GM20000 (cell line): ENCODE results near the gene PPP1R7.
A peak's percentile ranks its signal among the peaks of the same experiment; 100 is the strongest.

ENCODE experiments used
- DNase-seq: peaks from one replicate; pipeline ENCODE4 v3.0.0; 2012; ENCODE audit warnings: low spot score
- TF ChIP-seq, protein P1 (sequence below): IDR thresholded peaks from 2 replicates; pipeline ENCODE4 v1.5.1; 2012; ENCODE audit warnings: mild to moderate bottlenecking, control low read depth; ENCODE audit errors: extremely low read depth, missing control alignments

Gene PPP1R7

DNA sequence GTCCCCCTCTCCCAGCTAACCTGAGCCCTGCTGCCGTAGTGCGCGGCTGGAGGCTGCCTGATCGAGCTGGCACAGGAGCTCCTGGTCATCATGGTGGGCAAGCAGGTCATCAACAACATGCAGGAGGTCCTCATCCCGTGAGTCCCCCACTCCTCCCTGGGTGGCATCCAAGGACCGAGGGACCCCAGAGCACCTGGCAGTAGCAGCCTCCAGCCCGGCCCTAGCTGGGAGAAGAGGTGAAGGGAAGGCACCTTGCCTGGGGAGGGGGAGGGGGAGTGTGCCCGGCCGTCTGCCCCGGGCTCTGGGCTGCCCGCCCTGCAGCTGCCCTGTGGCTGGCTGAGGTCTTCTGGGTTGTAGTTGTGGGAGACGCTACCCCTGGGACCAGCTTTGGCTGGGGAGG is 64.5 kb downstream of the PPP1R7 start:
- TF ChIP-seq, protein P1, sequence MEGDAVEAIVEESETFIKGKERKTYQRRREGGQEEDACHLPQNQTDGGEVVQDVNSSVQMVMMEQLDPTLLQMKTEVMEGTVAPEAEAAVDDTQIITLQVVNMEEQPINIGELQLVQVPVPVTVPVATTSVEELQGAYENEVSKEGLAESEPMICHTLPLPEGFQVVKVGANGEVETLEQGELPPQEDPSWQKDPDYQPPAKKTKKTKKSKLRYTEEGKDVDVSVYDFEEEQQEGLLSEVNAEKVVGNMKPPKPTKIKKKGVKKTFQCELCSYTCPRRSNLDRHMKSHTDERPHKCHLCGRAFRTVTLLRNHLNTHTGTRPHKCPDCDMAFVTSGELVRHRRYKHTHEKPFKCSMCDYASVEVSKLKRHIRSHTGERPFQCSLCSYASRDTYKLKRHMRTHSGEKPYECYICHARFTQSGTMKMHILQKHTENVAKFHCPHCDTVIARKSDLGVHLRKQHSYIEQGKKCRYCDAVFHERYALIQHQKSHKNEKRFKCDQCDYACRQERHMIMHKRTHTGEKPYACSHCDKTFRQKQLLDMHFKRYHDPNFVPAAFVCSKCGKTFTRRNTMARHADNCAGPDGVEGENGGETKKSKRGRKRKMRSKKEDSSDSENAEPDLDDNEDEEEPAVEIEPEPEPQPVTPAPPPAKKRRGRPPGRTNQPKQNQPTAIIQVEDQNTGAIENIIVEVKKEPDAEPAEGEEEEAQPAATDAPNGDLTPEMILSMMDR, result no peak
- DNase-seq, result no peak

DNA sequence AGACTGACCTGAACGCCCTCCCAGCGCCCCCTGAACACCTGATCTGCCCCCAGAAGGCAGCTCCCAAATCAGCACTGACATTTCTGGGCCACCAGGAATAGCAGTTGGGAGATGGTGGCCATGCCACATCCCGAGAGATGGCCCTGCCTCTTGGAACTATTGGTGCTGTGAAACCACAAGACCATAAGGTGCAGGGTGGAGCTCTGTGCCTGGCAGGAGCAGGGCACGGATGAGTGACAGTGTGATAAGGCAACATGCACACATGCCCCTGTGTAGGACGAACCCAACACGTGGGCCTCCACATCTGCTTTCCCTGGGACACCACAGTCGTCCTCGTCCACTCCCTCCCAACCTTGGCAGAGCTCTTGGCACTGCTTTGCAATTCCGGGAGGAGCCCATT is 65.2 kb downstream of the PPP1R7 start:
- DNase-seq, result no peak
- TF ChIP-seq, protein P1, result no peak

- DNase-seq, result no peak
- TF ChIP-seq, protein P1, result no peak
Measured at GRCh38 chr2:241216211-241216761, 66.0 kb downstream of the PPP1R7 start.

DNA sequence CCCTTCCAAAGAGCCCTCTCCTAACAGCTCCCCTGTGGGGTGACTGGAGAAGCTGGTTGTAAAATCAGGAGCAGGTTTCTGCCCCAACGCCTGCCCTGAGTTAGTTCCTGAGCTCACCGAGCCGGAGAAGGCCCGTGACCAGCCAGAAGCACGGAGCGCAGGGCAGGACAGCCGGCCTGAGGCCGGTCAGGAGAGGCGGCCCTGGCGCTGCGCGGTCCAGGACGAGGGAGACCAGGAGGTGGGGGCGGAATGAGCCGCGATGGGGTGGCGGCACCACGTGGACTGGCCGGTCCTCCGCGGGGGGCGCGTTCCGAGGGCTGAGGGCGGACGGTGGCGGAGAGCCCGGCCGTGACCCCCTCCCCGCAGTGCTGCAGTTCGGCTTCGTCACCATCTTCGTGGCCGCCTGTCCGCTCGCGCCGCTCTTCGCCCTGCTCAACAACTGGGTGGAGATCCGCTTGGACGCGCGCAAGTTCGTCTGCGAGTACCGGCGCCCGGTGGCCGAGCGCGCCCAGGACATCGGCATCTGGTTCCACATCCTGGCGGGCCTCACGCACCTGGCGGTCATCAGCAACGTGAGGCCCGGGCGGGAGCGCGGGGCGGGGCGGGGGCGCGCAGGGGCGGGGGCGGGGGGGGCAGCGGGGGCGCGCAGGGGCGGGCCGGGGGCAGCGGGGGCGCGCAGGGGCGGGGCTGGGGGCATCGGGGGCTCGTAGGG is 67.2 kb downstream of the PPP1R7 start:
- TF ChIP-seq, protein P1, result no peak
- peak; percentile 95 for DNase-seq

DNA sequence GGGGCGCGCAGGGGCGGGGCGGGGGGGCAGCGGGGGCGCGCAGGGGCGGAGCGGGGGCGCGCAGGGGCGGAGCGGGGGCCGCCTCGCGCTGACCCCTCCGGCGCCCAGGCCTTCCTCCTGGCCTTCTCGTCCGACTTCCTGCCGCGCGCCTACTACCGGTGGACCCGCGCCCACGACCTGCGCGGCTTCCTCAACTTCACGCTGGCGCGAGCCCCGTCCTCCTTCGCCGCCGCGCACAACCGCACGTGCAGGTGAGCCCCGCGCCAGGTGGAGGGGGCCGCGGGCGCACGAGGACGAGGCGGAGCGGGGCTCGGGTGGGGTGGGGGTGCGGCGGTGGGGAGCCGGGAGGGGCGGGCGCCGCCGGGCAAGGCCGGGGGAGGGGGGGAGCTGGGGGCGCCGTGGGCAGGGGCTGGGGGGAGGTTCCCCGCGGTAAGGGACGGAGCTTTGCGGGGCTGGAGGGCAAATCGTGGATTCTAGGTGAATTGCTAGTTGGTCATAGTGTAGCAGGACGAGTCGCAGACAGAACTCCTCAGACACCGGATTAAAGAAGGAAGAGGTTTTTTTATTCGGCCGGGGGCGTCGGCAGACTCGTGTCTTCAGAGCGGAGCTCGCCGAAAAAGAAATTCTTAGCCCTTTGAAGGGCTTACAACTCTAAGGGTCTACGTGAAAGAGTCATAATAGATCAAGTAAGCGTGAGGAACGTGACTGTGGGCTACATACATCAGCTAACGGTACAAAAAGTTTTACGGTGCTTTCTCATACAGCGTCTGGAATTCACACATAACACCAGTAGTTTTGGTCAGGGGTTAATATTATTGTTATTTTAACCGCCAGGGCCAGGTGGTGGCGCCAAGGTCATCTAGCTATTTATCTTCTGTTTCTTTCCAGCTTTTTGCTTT is 68.1 kb downstream of the PPP1R7 start:
- peak; percentile 86 for DNase-seq
- TF ChIP-seq, protein P1, result peak; percentile 42

DNA sequence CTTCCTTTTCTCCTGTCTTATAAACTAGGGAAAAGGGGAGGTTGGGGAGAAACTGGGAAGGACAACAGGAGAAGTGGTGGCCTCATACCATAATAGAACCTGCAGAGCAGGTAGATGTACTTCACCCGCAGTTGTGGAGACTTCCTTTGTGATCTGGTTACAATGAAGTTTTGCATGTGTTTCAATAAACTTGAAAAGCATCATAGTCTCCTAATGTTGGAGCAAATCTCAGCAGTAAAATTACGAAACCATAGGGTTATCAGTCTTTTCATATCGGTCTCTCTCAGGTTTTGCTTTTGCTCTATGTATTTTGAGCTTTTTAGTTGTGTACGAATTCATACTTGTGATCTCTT is 68.7 kb downstream of the PPP1R7 start:
- TF ChIP-seq, protein P1, result no peak
- DNase-seq, result no peak

DNA sequence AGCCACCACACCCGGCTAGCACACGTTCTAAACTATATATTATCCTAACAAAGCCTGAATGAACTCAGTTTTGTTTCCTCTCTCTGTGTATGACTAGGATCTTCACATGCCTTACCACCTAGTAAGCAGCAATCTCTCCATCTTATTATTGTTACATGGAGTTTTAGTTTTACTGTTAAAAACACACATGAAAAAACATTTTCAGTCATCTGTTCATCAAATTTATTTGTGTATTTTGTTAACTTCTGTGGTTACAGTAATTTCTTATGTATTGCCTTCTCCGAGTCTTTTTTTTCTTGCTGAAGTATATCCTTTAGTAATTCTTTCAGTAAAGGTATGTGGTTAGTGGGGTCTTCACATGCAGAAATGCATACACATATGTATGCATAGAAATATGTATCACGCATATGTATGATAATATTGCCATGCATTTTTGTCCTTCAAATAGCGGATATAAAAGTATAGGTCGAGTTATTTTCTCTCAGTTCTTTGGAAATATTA is 69.6 kb downstream of the PPP1R7 start:
- TF ChIP-seq, protein P1, result no peak
- DNase-seq, result no peak
